Endothelial cell of umbilical vein (primary cell): ENCODE measurements around the gene C1QC. TPM values are rescaled to one million over a fixed set of nuclear protein-coding genes. Genes with fewer than 3 reads are reported as not detected.
A peak's percentile ranks its signal among the peaks of the same experiment; 100 is the strongest.
"Not testable (repeated sequence)": the region's sequence is repeated elsewhere in the genome, so short reads cannot be mapped to it uniquely, and the experiment has no call there.

Source experiments
- BruUV-seq: library from RNA; stranded (reverse); fragments of 400-500 nt; replicated peaks from 2 replicates; lab custom pipeline; 2021; lab: Mats Ljungman, UMichigan
- CTCF ChIA-PET: fragments of 300-600, 350-600 bp; sonication (Branson Sonifier 250); formaldehyde crosslinking; loops from one replicate; lab custom pipeline; 2021; ENCODE audit warnings: antibody characterized with exemption, inconsistent platforms; lab: Charles Lee
- POLR2A ChIA-PET: fragments of 300-600, 350-600 bp; sonication (Branson Sonifier 250); formaldehyde crosslinking; loops from one replicate; lab custom pipeline; 2021; ENCODE audit warnings: antibody characterized with exemption, inconsistent platforms; lab: Charles Lee
- DNase-seq: peaks from one replicate; pipeline ENCODE4 v3.0.0-alpha.2; 2011; ENCODE audit warnings: low read depth, low spot score
- FAIRE-seq: peaks from 2 replicates; lab custom pipeline; 2011; peaks lifted over from hg19 to GRCh38; lab: Jason Lieb, UNC
- H2AFZ ChIP-seq: 2 replicates; pipeline ENCODE4 v1.6.0; 2012; ENCODE audit warnings: low read depth, low read length, control low read depth, inconsistent platforms
- H3K27ac ChIP-seq: 2 replicates; pipeline ENCODE4 v1.5.1; 2011; ENCODE audit warnings: low read depth, mild to moderate bottlenecking, control low read depth, low read length, moderate library complexity; ENCODE audit not compliant: insufficient read depth
- H3K27me3 ChIP-seq, 2 experiments: 2 replicates each; pipeline versions ENCODE4 v1.6.0 to v1.6.1; 2011; ENCODE audit warnings: low read length in 2 of 2, mixed read lengths in 1 of 2; ENCODE audit not compliant: control insufficient read depth in 2 of 2, insufficient read depth in 2 of 2
- H3K36me3 ChIP-seq, 2 experiments: 2 replicates in 1 of 2; 3 replicates in 1 of 2; pipeline ENCODE4 v1.5.1; 2011; ENCODE audit warnings: low read length in 2 of 2, mild to moderate bottlenecking in 1 of 2, moderate library complexity in 1 of 2; ENCODE audit not compliant: control insufficient read depth in 2 of 2, insufficient read depth in 2 of 2; ENCODE audit errors: extremely low read depth in 1 of 2
- H3K4me1 ChIP-seq: 3 replicates; pipeline ENCODE4 v1.5.1; 2011; ENCODE audit warnings: mild to moderate bottlenecking, low read length; ENCODE audit not compliant: control insufficient read depth, insufficient read depth; ENCODE audit errors: extremely low read depth
- H3K4me2 ChIP-seq: 2 replicates; pipeline ENCODE4 v1.6.1; 2011; ENCODE audit warnings: low read length, control low read depth, mixed read lengths; ENCODE audit not compliant: insufficient read depth
- H3K4me3 ChIP-seq, 3 experiments: fragments of 200-600 bp in 1 of 3; sonication (generic), shearing (Covaris generic) in 1 of 3; replicated peaks in 1 of 3; 2 replicates each; pipeline ENCODE4 v1.5.1; 2011 to 2016; ENCODE audit warnings: control low read depth in 3 of 3, low read length in 3 of 3, mild to moderate bottlenecking in 2 of 3, inconsistent platforms in 1 of 3, low read depth in 1 of 3, moderate library complexity in 1 of 3; ENCODE audit not compliant: insufficient read depth in 1 of 3
- H3K79me2 ChIP-seq: 2 replicates; pipeline ENCODE4 v1.6.0; 2012; ENCODE audit warnings: low read length, inconsistent platforms; ENCODE audit not compliant: control insufficient read depth, insufficient read depth
- H3K9ac ChIP-seq: replicated peaks from 2 replicates; pipeline ENCODE3; 2011; ENCODE audit warnings: low read length, control low read depth; ENCODE audit not compliant: insufficient read depth; ENCODE audit errors: extremely low read depth
- H3K9me1 ChIP-seq: replicated peaks from 3 replicates; pipeline ENCODE4 v1.6.0; 2011; ENCODE audit warnings: mild to moderate bottlenecking, low read length; ENCODE audit not compliant: control insufficient read depth, insufficient read depth; ENCODE audit errors: extremely low read depth
- H3K9me3 ChIP-seq: replicated peaks from 2 replicates; pipeline ENCODE4 v1.5.1; 2012; ENCODE audit warnings: low read length, inconsistent platforms; ENCODE audit not compliant: control insufficient read depth, insufficient read depth
- H4K20me1 ChIP-seq: replicated peaks from 2 replicates; pipeline ENCODE3; 2011; ENCODE audit warnings: mild to moderate bottlenecking, low read length; ENCODE audit not compliant: control insufficient read depth, insufficient read depth; ENCODE audit errors: extremely low read depth
- EZH2 ChIP-seq: IDR thresholded peaks from 2 replicates; pipeline ENCODE4 v1.6.1; 2012; ENCODE audit warnings: borderline replicate concordance, low read depth, mild to moderate bottlenecking, moderate library complexity, low read length, inconsistent platforms; ENCODE audit not compliant: severe bottlenecking
- GATA2 ChIP-seq: IDR thresholded peaks from 2 replicates; pipeline ENCODE4 v1.7.0; 2011; ENCODE audit warnings: low read depth, mild to moderate bottlenecking, moderate library complexity, mixed read lengths, low read length; ENCODE audit not compliant: insufficient read length, insufficient read depth
- MYC ChIP-seq: IDR thresholded peaks from one replicate; pipeline ENCODE4 v1.6.1; 2011; ENCODE audit warnings: mild to moderate bottlenecking, low read depth, low read length
- POLR2AphosphoS5 ChIP-seq: IDR thresholded peaks from 2 replicates; pipeline ENCODE4 v1.6.1; 2012; ENCODE audit warnings: low read depth, mild to moderate bottlenecking, control low read depth, low read length, moderate library complexity; ENCODE audit not compliant: insufficient read depth
- dilution Hi-C: fragments of 300-500 bp; cut with MboI; formaldehyde crosslinking; loops from one replicate; pipeline ENCODE4 v1.15.0; 2019; ENCODE audit warnings: low sequenced_read_pairs; ENCODE audit not compliant: extremely low pct_ligation_motif_present
- intact Hi-C: fragments of 100-400 bp; cut with micrococcal nuclease; formaldehyde crosslinking; loops from one replicate; pipeline ENCODE4 v1.10.0; 2022
- polyA plus RNA-seq, 4 experiments: library from polyadenylated mRNA; depleted of rRNA in 3 of 4; stranded (reverse) in 3 of 4; unstranded in 1 of 4; fragments of >200 nt; gene quantifications; 2 replicates each; pipeline versions ENCODE4 v1.2.1 to v1.2.3, GENCODE V29; 2011 to 2012; ENCODE audit warnings: missing spikeins in 1 of 4
- total RNA-seq: library from RNA; stranded (reverse); gene quantifications from 2 replicates; pipeline ENCODE4 v1.2.3, GENCODE V29; 2021
- TF ChIP-seq, protein P1 (sequence below), 2 donors: IDR thresholded peaks; 1 replicate in 1 of 2; 2 replicates in 1 of 2; pipeline ENCODE4 v1.5.1; 2011; ENCODE audit warnings: low read length in 2 of 2, mild to moderate bottlenecking in 2 of 2, moderate library complexity in 2 of 2, control low read depth in 1 of 2, inconsistent platforms in 1 of 2, low read depth in 1 of 2; ENCODE audit not compliant: insufficient read depth in 1 of 2; ENCODE audit errors: extremely low read depth in 1 of 2

C1QC gene
- total and polyA plus RNA-seq, 2 donors (not counting 3 experiments of a cell fraction or from before 2014, with no cell fraction given) = not detected

DNA sequence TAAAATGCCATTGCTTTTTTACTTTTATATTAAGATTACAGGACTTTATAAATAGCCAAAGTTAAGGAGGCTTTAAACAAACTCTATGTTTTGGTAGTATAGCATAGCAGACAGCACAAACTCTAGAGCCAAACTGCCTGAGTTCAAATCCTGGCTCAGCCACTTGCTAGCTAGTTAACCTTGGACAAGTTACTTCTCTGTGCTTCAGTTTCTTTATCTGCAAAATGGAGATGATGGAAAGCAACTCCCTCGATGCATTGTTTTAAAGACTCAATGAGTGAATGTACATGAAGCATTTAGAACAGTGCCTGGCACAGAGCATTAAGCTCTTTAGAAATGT lies 30.9 kb downstream of the C1QC start:
- intact Hi-C loops = loop anchor here (1.0 to 2.0 kb wide), 6 partner anchors 30 to 290 kb away; no protein-coding TSS in a partner anchor
- peaks cover 10% of the 10 kb centered on the region for H3K4me1 ChIP-seq
- H4K20me1 ChIP-seq = no peaks in the 10 kb centered on the region
- ChIA-PET POLR2A (no interaction called here), CTCF (interaction anchor here (0.7 to 5.8 kb wide), 34 partner anchors 9 to 291 kb away, joined by 3 to 149 read pairs (median 4); no protein-coding TSS in a partner anchor)
- H3K4me3 ChIP-seq = no peak overlapping the region
- H3K4me2 ChIP-seq = no peak overlapping the region
- no peaks in the 10 kb centered on the region for H3K36me3 ChIP-seq
- H3K9me3 ChIP-seq = no peaks in the 10 kb centered on the region
- TF ChIP-seq, protein P1, sequence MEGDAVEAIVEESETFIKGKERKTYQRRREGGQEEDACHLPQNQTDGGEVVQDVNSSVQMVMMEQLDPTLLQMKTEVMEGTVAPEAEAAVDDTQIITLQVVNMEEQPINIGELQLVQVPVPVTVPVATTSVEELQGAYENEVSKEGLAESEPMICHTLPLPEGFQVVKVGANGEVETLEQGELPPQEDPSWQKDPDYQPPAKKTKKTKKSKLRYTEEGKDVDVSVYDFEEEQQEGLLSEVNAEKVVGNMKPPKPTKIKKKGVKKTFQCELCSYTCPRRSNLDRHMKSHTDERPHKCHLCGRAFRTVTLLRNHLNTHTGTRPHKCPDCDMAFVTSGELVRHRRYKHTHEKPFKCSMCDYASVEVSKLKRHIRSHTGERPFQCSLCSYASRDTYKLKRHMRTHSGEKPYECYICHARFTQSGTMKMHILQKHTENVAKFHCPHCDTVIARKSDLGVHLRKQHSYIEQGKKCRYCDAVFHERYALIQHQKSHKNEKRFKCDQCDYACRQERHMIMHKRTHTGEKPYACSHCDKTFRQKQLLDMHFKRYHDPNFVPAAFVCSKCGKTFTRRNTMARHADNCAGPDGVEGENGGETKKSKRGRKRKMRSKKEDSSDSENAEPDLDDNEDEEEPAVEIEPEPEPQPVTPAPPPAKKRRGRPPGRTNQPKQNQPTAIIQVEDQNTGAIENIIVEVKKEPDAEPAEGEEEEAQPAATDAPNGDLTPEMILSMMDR (IDR thresholded peaks at IDR 0.05; ENCODE audit: extremely low read depth in 1 of 2, insufficient read depth in 1 of 2, low read depth in 1 of 2, low read length in 2 of 2) = no peak
- TF ChIP-seq POLR2AphosphoS5 (no peak), EZH2 (peak; percentile 19), GATA2 (no peak), MYC (no peak)
- FAIRE-seq (no peak), DNase-seq (no peak)
- dilution Hi-C loops = loop anchor here (25.0 kb wide), 1 partner anchor 288 kb away; the partner anchor contains the start of gene LACTBL1
- H3K9me1 ChIP-seq = no peaks in the 10 kb centered on the region
- H3K27me3 ChIP-seq = peaks cover 11 to 12% of the 10 kb centered on the region in 2 experiments
- no peak overlapping the region for H2AFZ ChIP-seq
- no peak overlapping the region for H3K27ac ChIP-seq
- H3K79me2 ChIP-seq = no peaks in the 10 kb centered on the region
- BruUV-seq = no TSS peak
- no peak overlapping the region for H3K9ac ChIP-seq

GRCh38 chr1:22676151-22676550 lies 32.7 kb downstream of the C1QC start:
- H3K4me1 ChIP-seq = peaks cover 10% of the 10 kb centered on the region
- peak; percentile 42 for FAIRE-seq
- H3K27ac ChIP-seq, H3K9ac ChIP-seq, H3K9me1 ChIP-seq, H3K9me3 ChIP-seq, dilution Hi-C loops, H4K20me1 ChIP-seq, H3K4me3 ChIP-seq, intact Hi-C loops, DNase-seq, POLR2A ChIA-PET, BruUV-seq, H3K4me2 ChIP-seq, H3K79me2 ChIP-seq, H2AFZ ChIP-seq, H3K36me3 ChIP-seq: not testable (repeated sequence)
- peaks cover 8 to 12% of the 10 kb centered on the region in 2 experiments for H3K27me3 ChIP-seq
- CTCF ChIA-PET = interaction anchor here (2.1 to 5.8 kb wide), 4 partner anchors 27 to 255 kb away, joined by 15 to 149 read pairs (median 72); no protein-coding TSS in a partner anchor
